CD4-positive, alpha-beta T cell treated with Interleukin-4 for 1 hour (primary cell): ENCODE data around the gene SIN3A.
"Not testable (repeated sequence)": the region's sequence is repeated elsewhere in the genome, so short reads cannot be mapped to it uniquely, and the experiment has no call there.

ENCODE experiments used
- DNase-seq, 2 donors: peaks; one replicate each; pipeline ENCODE4 v3.0.0-alpha.2; 2020 to 2022

The SIN3A gene

DNA sequence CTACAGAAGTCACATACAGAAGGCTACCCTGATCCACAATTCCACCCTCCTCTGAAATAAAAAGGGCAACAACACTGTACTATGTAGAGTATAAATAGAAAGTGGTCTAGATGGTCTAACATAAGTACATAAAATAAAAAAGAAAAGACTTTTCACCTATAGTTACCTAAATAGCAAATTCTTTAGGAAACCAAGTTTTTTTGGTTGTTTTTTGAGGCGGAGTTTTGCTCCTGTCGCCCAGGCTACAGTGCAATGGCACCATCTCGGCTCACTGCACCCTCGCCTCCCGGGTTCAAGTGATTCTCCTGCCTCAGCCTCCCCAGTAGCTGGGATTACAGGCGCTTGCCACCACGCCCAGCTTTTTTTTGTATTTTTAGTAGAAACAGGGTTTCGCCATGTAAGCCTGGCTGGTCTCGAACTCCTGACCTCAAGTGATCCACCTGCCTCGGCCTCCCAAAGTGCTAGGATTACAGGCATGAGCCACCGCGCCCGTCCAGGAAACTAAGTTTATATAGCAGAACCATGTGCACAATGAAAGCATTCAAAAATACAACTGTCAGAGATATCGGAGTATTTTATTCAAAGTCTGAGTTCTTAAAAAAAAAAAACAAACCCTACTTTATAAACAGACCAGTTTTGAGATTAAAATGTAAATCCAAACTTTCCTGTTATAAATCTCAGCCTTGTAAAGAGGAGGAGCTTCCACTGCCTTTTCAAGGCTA, 1.7 kb downstream of the SIN3A start:
- DNase-seq = no peak

DNA sequence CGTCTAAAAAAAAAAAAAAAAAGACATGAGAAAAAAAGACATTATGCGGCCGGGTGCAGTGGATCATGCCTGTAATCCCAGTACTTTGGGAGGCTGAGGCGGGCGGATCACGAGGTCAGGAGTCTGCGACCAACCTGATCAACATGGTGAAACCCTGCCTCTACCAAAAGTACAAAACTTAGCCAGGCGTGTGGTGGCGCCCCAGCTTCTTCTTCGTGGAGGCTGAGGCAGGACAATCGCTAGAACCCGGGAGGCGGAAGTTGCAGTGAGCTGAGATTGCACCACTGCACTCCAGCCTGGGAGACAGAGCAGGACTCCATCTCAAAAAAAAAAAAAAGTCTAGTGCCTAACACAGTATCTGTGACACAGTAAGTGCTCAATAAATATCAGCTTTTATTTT, 3.3 kb downstream of the SIN3A start:
- peak in 1 of 2 donors; percentile 25 for DNase-seq

DNA sequence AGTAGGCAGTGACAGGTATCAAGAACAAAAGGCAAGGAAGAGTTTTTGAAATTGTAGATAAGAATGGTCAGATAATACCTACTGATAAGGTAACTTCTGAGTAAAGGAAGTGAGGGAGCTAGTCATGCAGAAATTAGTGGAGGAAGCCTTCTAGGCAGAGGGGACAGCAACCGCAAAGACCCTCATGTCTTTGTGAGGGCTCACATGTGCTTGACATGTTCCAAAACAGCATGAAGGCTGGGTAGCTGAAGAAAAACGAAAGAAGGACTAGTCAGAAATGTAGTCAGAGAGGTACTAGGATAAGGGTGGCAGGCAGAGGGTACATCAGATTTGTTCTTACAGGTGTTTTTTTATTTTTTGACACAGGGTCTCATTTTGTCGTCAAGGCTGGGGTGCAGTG, 5.3 kb downstream of the SIN3A start:
- peak in 1 of 2 donors; percentile 30 for DNase-seq

DNA sequence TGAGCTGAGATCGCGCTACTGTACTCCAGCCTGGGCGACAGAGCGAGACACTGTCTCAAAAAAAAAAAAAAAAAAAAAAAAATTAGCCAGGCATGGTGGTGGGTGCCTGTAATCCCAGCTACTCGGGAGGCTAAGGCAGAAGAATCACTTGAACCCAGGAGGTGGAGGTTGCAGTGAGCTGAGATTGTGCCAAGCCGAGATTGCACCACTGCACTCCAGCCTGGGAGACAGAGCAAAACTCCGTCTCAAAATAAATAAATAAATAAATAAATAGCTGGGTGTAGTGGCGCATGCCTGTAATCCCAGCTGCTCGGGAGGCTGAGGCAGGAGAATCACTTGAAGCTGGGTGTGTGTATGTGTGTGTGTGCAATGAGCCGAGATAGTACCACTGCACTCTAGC, 6.2 kb downstream of the SIN3A start:
- DNase-seq = not testable (repeated sequence)

DNA sequence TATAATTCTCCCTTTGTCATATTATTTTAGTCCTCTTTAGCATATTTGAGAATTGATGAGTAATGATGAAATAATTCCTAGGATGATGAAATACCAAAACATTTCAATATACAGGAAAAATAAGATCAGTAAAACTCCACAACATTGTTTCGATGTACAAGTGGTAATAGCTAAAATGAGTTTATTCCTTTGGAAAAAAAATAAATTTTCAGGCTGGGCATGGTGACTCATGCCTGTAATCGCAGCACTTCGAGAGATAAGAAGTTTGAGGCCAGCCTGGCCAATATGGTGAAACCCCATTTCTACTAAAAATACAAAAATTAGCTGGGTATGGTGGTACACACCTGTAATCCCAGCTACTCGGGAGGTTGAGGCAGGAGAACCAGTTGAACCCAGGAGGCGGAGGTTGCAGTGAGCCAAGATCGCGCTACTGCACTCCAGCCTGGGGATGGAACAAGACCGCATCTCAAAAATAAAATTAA, 7.5 kb downstream of the SIN3A start:
- not testable (repeated sequence) for DNase-seq

DNA sequence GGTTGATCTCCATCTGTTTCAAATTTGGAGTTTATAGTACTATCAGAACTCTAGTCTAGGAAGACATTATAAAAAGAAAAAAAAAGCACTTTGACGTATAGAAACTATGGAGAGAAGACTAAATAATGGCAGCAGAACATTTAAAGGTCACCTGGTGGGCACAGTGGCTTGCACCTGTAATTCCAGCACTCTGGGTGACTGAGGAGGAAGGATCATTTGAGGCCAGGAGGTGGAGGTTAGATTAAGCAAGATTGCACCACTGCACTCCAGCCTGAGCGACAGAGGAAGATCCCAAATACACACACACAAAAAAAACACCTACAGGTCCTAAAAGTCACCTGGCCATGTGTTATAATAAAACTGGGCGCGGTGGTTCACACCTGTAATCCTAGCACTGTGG, 13.8 kb downstream of the SIN3A start:
- no peak for DNase-seq

DNA sequence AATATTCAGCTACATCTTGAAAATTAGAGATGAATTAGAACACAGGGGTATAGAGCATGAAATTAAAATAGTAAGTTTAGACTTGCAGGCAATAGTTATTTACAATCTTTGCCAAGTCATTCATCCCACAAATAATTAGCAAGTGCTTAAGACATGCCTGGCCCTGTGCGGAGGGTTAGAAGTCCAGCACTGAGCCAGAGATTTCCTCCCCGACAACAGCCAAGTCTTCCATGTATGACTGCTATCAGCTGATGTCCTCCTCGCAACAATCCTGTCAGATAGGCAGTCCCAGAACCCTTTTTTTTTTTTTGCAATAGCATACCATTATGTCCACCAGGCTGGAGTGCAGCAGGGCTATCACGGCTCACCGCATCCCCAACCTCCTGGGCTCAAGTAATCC, 14.6 kb downstream of the SIN3A start:
- no peak for DNase-seq

DNA sequence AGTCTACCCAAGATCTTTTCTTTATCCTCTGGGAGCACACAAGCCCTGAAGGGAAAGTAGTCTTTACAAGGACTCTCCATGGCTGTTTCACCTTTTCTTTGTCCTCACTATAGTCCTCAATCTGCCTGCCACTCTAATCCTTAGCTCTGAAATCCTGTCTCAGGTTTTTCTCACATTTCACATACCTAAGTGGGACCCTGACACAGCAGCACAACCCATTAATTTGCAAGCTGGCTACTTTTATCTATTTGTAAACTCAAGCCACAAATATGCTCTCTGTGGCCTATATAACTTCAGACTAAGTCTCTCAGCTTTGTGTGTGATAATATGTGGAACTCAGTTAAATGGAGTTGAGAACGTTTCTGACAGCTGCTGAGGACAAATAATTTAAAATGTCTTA, 19.8 kb downstream of the SIN3A start:
- no peak for DNase-seq

DNA sequence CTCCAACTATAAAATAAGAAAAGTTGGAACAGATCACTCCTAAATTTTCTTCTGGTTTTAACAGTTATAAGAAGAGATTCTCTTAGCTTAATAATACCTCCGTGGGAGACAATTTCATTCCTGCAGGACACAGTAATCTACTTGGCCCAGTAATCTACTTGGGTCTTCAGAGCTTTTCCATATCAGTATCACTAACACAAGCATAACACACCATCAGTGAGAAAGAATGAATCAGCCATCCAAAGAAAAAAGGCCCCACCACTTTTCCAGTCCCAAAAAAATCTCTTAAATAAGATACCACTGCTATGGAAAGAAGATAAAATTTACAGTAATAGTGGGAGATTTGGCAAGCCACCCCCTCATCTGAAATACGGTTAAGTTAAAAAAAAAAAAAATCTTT, 20.2 kb downstream of the SIN3A start:
- no peak for DNase-seq

DNA sequence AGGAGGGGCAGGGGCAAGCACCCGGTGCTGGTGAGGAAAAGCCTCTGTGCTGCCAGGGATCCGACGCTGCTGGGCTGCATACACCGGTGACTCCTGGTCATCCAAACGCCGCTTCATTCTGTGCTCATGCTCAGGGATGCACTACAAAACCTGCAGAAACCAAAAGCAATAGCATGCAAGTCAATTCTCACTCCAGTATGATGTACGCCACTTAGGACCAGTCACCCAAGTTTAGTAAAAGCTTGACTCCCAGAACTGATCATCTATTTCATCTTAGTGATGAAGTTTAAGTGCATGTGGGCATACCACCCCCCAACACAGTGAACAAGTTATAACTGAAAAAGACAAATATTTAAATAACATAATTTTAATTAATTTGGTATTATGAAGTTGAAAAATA, 21.2 kb downstream of the SIN3A start:
- DNase-seq = no peak

DNA sequence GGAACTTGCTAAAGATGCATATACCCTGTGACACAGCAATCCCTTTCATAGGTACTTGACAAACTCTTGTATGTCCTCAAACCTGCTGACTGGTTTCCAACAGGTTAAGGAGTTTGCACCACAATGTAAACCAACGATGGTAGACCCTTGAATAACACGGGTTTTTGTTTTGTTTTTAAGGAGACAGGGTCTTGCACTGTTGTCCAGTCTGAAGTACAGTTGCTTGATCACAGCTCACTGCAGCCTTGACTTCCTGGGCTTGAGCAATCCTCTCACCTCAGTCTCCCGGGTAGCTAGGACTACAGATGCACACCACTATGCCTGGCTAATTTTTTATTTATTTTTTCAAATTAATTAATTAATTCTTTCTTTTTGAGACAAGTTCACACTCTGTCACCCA, 23.3 kb downstream of the SIN3A start:
- DNase-seq = no peak

DNA sequence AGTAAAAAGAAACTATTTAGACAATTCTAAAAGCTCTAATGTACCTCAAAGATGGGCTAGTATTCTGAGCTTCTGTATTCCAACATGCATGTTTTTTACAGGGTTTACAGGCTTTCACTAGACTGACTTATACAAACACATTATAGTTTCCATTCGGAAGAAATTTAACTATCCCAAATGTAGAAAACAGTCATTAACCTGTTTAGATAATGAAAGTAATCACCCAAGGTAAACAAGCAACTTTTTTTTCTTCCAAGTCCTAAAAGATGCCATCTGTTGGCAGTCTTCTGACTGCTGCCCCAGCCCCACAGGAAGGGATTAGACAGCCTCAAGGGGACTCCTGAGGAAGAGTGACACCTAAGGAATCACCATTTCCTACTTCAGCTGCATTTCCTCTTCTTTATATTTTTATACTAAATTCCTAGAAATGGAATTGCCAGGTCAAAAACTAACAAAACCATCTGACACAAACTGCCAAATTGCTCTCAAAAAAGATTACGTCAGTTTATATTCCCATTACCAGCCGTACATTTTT, 25.5 kb downstream of the SIN3A start:
- no peak for DNase-seq

DNA sequence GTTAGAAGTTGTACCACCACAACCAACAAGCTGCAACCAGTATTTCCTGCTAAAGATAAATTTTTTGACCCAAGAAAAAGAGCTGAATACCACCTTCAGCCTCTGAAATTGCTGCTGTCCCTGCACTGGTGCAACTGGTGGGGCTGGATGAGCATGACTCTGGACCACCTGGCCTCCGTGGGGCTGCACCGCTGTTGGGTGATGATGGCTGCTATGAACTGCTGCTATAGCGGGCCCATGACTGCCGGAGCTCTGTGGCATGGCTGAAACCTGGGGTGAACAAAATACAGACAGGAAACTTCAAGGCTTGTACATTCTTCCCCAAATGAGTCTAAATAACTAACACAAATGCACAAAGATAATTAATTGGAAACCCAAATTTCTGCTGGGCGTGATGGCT, 28.9 kb downstream of the SIN3A start:
- DNase-seq = no peak

DNA sequence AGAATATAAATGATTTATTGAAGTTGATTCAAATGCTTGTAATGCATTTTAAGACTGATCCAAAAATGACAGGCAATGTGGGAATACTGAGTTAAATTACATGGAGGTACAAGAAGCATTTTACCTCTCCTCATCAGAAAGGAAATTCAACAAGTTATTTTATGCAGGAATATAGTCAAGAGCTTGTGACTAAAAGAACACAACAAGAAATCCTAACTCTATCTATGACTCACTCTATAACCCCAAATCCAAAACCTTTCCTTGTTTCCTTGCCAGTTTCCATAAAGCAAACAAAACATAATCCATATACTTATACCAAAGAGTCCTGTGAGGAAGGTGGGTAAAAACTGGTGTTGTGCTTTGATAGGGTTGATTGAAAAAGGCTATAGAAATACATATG, 30.8 kb downstream of the SIN3A start:
- no peak for DNase-seq

DNA sequence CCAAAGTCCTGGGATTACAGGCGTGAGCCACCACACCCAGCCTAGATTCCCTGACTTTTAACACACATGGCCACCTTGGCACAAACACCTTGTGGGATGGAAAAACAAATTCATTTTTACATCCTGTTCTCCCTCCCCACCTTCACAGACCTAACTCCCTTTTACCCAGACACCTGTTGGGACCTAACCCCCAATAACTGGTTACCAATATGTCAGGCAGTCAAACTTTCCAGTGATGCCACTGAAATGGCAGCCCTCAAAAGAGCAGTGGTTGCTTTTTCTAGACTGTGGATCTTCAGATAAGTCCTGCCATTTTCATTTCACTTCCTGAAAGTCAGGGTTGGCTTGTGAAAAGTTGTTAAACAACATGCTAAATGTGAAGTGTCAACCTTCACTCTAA, 34.9 kb downstream of the SIN3A start:
- DNase-seq = no peak

DNA sequence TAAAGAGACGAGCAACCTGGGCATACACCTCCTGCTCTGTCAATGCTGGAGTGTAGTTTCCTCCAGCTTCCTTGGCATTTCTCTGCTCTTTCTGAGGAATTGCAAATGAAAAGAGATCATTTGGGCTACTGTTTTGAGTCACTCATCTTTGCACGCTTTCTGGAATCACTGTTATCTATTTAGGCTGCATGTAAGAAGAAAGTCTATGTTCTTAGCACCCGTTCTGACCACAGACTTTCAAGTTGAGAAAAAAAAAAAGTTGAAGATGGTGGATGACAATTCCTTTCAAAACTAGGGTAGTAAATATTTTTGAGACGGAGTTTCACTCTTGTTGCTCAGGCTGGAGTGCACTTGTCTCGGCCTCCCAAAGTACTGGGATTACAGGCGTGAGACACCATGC, 41.3 kb downstream of the SIN3A start:
- DNase-seq = no peak

DNA sequence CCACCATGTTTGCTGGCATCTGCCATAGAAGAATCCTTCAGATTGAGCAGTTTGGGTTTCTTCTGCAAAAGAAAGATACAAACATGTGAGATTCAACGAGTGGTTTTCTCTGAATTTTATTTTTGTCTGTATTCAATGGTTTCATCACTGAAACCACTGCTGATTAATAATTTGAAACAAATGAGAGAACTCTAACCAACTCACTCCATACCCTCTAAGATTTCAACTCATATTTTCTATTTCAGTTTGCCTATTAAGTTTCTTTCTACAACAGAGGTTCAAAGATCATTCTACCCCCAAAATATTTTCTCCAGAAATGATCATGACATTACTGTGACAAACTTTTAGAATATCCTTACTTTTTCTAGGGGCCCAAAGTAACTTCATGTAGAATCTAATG, 44.4 kb downstream of the SIN3A start:
- DNase-seq = no peak

DNA sequence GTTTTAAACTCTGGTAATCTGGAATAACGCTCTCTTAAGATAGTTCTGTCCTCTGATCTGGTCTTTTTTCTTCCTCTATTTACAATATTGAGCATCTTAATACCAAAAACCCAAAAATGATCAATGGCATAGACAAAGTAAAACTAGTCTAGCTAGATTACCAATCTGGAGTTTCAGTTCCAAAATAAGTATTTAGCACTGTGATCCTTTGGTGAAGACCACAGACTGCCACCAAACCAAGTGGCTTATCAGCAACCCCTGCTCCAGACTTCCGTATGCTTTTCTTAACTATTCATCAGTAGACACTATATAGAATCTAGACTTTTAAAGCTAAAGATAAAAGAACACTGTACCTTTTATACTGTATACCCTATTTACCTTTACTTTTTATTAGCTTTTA, 47.6 kb downstream of the SIN3A start:
- DNase-seq = no peak

DNA sequence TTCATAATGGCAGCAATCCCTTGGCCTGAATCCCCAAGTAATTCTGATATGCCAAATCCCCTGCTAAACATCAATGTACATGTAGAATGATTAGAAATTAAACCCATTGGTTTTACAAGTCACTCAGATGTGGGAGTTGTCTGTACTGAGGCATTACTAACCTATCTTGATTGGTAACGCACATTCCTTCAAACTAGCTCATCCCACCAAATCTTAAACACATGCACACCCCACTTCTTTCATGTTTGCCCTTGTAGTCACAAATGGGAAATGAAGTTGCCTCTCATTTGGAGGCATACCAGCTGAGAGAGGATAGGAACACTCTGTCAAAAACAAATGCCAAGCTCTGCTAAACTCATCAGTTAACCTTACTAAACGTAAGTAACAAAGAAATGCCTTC, 54.0 kb downstream of the SIN3A start:
- DNase-seq = no peak

DNA sequence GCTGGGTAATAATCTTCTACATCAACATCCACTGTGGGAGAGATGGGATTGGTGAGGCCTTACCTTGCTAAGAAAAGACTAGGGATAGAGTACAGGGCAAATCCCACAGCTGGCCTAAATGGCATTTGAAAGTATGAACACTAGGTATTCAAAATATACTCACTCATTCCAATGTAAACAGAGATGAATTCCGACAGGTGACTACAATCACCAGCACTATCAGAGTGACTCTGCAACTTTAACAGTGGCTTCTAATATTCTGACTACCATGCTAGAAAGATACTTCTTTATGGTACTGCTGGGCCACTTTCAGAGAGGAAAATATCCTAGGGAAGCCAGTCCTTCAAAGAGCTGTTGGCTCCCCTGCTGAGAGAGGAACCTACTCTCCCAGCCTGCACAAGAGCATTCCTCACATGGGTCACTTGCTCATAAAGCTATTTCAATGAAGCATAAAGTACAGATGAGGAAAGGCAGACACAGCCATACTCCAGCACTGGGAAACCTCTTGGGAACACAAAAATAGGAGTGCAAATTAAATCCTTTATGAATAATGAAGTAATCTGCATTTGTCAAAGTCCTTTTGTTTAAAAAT, 61.6 kb downstream of the SIN3A start:
- no peak for DNase-seq

DNA sequence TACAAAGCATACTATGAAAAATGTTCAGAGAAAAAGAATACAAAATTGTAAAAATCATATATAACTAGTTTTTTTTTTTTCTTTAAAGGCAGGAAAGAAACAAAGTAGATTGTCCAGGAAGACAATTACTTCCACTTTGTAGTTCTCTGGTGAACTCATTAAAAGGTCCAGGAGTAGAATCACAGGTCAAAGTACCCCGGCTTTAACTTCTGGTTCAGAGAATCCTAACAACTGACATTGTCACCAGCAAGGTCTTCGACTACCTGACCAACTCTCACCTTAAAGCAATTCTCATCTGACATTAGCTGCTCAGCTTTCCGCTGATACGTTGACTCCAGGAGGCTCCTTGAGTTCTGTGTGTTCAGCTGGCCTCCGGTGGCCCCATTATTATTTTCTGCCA, 67.5 kb downstream of the SIN3A start:
- not testable (repeated sequence) for DNase-seq

DNA sequence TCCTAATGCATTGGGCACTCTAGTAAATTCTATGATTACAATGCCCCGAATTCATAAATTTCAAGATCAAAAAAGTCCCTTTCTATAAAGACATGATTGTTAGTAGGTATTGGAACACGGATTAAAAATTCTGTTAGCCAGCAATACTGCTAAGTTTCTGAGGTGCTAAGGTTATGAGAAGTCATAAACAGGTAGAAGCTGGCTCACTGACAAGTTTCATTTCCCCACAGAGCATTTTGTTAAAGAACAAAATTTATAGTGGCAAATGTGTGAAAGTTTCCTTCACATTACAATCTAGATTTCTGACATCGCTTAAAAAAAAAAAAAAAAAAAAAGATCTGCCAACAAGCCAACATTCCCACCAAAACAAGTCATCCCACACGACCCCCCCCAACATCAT, 70.7 kb downstream of the SIN3A start:
- DNase-seq = no peak

DNA sequence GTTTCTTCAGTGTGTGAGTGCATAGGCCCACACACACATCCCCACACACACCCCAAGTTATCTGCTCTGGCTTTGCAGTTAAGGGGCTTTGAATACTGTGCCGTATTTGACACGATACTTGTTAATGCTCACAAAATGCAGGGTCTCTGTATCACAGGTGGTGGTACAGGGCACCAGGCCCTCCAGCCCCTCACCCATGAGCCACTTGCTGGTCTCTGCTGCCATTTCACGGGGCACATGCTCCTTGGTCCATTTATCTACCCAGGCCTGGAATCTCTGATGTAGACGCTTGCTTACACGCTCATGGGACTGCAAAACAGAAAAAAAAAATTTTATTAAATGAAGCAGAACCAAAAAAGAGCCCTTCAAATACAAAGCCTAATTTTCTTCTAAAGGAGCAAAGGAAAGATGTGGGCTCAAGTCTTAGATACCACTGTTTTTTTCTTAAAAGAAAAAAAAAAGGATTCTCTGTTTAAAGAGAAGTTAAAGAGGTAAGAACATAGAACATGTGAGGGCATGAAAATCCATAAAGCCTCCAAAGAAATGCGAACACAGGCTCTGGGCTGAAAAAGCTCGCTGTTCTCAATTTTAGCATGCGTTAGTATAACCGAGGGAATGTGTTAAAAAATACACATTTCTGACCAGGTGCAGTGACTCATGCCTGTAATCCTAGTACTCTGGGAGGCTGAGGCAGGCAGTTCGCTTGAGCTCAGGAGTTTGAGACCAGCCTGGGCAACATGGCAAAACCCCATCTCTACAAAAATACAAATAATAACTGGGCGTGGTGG, 79.4 kb downstream of the SIN3A start:
- no peak for DNase-seq

DNA sequence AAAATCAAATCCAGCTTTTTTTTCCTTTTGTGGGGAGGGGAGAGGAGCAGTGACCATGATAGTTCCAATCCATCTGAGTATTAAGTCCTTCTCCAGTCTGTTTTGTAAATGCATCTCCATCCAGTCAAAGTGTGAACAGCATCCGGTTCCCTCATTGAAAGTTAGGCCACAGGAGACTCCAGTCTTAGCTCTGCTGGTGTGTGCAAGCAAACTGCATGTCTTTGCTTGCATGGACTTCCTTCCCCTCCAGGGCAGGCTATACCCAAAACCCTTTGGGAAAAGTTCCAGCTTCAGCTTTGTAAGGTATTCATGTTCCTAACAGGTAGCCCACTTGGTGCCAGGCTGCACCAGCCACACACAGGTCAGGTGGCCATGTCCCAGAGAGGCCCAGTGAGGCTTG, 80.0 kb downstream of the SIN3A start:
- DNase-seq = no peak
